GM19351 (cell line): ENCODE results near the gene ITGA7.

Experiments
- ATAC-seq: cut with Tn5 transposase; IDR thresholded peaks from one replicate; pipeline ENCODE4 v1.9.1; 2021; ENCODE audit warnings: mild to moderate bottlenecking, moderate library complexity; ENCODE audit not compliant: unreplicated experiment

Gene ITGA7

DNA sequence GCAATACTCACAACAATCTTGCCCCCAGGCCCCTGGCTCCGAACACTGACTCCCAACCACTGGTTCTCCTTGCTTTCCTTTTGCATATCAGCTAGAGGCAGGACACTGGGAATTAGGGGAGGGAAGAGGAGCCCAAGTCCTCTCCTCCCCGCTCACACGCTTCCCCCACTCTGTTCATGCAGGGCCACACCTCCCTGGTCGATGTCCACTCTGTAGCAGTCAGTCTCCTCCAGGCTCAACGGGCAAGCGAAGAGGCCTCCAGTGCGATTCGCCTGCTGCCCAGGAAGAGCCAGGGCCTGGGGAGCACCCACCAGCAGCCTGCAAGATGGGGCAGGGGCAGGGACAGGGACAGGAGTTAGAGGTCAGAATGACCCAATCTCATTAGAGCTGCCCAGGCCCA is 4.8 kb downstream of the ITGA7 start:
- ATAC-seq, result no peak

DNA sequence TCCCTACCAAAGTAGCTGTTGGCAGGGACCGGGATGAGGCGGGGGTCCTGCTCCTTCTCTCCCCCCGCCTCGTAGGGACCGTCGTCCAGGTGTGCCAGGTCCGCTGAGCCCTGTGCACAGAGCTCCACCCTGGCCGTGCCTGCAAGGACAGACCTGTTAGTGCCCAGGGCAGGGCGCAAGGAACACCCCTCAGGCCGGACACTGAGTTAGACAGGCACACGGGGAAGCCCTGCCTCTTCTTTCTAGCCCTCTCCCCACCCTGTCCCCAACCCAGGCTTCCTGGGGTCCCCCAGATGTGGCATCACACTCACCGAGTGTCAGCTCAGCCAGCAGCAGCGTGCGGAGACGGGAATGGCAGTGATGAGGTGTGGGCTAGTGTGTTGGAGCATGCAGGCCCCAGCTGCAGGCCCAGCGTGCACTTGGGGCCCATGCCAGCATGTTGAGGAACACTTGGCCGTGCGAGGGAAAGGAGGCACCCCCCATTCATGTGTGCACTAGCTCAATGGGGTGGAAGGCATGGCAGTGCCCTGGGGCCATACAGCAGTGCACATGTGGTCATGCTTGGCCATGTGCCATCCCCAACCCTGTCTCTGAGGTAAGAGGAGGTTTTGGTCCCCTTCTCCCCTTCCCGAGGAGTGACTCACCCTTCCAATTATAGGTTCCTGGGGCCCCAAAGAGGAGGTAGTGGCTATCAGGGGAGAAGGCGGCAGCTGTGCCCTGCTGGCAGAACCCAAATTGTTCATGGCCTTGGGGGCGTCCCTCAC is 7.3 kb downstream of the ITGA7 start:
- ATAC-seq, result no peak

DNA sequence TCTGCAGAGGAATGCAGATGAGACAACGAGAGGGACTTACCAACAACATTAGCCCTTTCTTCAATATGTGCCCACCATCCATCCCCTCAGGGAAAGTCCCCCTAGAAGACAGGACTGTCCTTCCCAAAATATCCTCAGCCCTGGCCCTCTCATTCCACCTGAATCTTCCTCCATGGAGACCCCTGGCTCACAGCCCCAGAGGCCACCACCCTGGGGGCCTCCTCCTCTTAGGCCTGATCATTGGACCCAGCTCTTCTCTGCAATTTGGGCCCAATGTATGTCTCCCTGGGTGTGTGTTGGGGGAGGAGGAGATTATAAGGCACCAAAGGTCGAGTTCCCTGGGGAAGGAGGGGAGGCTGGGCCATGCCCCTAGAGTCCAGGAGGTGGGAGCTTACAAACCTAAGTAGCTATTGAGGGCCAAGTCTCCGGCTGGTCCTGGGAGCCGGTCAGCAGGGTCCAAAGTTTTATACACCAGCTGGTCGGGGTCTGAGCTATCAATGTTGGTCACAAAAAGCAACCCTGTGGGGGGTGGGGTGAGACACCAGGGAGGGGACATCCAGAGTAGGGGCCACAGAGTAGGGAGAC is 8.1 kb downstream of the ITGA7 start:
- ATAC-seq, result no peak

DNA sequence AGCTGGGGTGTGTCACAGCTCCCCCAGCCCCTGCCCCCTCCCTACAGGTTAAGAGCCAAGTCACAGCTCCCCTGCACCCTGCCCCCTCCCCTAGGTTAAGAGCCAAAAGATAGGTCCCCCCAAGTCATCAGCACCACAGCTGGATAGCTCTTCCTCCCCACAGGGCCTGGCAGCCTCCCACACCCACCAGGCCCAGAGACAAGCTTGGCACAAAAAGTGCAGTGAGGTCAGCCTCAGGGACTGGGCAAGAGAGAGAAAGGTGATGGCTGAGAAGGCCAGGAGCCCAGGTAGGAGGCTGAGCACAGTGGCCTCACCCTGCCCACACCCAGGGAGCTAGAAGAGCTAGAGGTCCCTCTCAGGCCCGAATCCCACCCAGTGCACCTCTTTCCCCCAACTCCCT is 8.7 kb downstream of the ITGA7 start:
- no peak for ATAC-seq

DNA sequence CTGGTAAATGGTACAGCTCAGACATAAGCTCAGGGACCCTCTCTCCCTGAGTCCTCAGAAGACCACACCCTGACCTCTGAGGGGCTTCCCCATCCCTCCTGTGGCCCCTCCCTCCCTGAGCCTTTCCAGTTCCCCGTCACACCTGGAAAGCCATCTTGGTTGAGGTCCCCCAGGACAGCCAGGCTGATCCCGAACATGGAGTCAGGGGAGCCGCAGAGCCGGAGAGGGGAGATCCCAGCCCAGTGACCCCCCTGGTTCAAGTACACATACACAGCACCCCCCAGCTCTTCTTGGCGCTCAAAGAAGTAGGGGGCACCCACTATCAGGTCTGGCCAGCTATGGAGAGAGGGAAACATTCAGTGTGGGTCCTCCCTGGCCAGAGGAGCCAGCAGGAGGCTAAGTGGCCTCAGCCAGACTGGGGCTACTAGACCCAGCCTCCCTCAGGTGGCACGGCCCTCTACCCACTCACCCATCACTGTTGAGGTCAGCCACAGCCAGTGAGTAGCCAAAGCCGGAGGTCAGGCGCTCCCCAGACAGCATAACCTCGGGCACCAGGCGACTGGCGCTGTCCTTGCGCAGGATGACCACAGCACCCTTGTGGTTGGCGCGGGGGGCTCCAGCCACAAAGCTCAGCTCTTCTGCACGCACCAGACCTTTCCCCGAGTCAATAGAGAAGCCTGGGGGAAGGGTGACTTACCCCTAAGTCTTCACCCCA is 9.3 kb downstream of the ITGA7 start:
- no peak for ATAC-seq

DNA sequence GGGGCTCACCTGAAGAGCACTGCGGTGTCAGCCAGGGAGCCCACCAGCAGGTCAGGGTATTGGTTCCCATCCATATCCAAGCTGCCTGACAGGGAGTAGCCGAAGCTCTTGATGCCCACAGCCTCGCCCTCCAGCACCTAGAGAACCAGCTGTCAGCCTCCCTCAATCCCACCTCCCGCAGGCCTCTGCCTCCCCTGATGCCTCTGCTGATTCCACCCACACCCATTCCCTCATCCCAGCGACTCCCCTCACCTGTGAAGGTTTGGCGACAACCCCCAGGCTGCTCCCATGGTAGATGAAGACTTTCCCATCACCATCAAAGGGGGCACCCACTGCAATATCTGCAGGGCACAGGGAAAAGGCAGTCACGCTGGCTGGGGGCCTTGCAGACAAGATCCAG is 10.0 kb downstream of the ITGA7 start:
- no peak for ATAC-seq

DNA sequence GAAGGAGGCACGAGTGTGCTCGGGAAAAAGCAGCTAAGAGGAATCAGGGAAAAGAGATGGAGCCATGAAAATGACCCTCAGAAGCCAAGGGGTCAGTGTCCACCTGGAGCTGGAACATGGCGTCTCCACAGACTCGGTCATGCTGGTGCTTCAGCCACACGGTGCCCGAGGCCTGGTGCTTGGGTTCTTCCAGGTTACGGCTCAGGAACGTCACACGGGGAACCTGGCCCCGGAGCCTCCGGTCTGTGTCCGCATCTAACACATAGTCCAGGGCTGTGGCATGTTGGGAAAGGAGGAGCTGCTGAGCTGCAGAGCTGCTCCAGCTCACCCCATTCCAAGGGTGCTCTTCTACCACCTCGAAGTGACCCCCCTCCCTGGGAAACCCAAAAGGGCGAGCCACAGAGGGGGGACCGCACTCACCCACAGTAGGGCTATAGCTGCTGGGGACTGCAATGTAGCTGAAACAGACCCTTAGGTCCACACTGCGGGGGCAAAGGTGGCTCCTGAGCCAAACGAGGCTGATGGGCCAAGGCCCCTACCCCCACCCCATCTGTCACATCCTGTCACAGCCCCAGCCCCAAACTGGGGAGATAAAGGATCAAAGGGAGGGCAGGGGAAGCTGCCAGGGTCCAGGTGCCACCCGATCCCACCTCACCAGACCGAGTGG is 10.8 kb downstream of the ITGA7 start:
- ATAC-seq, result no peak

DNA sequence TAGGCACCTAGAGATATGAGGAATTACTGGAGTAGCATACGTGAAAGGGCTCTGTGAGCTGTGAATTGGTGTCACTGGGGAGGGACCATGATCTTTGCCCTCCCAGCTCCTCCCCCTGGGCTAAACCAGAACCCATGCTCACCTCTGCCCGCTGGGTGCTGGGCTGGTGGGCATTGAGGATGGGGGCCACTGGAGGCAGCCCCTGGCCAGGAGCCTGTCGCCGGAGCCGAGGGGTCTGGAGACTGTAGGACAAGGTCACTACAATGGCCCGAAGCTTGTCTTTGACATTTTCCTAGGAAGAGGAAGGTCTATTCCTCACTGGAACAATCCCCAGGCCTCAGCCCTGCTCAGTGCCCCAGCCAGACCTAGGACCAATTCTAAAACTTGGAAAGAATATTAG is 11.6 kb downstream of the ITGA7 start:
- ATAC-seq, result no peak

DNA sequence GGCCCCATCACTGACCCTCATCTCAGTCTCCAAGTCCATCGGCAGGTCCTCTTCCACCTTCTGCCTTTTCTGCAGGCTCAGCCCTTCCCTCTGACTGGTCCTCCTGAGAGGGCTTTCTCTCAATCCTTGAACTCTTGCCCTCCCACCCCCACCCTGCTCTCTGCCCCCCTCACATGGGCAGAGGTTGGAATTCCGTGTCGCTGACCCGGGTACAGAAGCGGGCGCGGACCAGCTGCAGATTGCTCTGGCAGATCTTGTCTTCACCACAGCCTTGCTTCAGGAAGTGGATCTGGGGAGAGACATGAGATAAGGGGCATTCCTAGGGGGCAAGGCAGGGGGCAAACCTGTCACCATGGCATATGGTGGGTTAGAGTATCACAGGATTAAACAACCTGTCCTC is 12.4 kb downstream of the ITGA7 start:
- ATAC-seq, result no peak

DNA sequence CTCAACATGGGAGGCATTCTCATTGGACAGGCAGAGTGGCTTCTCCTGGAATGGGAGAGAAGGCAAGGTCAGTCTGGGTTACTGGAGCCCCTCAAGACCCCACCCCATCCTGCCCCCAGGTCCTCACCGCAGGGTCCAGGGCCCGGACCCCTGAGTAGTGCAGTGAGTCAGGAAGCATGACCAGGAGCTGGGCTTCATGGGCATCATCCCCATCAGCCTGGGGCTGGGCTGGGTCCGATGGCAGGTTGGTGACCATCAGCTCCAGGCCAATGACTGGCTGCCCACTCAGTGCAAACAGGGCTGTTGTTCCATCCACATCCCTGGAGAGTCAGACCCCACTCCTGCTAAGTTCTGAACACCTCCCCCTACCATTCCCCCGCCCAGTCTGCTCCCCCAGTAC is 13.1 kb downstream of the ITGA7 start:
- no peak for ATAC-seq

DNA sequence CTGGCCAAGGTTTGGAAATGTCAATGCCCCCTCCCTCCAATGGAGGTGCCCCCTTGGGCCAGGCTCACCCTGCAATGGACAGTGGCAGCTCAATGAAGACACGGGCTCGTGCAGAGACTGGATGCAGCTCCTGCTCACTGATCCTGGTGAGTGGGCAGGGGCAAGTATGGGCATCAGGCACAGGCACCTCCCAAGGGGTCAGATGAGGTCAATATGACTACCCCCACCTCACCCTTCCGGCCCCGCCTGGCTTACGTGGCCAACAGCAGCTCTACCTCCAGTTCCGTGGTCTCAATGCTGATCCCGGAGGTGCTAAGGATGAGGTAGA is 13.6 kb downstream of the ITGA7 start:
- no peak for ATAC-seq

DNA sequence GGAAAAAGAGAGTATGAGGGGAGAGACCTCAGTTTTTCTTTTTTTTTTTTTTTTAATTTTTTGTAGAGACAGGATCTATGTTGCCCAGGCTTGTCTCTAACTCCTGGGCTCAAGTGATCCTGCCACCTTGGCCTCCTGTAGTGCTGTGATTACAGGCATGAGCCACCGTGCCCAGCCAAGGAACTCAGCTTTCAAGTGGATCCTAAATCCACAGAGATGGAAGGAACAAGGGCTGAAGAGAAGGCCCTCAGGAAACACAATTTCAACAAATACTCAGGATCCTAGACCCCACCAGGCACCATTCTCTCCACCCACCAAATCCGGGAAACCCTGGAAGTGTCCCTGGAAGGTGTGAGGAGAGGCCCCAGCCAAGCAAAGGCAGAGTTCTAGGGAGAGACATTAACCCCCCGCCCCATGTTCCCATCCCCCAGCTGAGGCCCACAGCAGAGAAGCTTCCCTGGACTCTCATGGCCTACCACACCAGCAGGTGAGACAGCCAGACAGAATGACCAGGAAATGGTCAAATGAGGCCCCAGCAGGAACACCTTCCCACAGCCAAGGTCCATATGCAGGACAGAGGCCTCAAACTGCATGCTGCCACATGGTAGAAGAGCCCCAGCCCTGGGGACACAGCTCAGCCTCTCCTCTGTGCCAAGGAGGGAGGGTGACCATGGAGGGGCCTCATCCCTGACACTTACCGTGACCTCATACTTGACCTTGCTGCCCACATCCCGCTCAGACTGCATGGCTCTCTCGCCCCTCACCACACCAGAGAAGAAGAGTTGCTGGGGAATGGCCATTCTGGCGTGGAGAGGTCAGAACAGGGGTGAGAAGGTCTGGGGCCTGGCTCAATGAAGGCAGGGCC is 14.1 kb downstream of the ITGA7 start:
- no peak for ATAC-seq

DNA sequence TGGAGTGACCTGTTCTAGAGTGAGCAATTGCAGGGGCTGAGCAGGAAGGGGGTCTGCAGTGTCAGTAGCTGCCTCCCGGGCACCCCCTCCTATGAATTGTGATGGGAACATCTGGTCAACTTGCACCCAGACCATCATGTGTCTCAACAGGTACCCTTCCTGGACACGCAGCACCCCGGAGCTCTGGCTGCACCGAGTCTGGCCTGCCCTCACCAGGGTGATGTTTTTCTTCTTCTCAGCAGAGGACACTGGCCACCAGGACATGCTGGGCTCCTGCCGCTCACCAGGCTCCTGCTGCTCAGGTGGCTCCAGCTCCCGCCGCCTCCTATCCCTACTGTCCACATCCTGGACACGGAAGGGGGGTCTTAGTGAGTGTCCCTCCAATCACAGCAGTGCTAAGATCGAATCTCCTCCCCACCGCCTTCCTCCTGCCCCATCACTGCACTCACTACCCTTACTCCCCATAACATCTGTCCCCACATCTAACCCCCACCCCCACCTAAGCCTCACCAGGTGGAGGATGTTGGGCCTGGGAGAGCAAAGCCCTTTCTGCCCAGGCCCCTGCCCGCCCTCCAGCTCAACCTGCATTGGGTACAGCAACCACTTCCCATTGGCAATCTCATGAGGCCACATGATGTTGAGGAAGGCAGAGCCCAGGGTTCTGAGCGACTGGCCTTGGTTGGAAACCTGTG is 14.9 kb downstream of the ITGA7 start:
- ATAC-seq, result no peak

DNA sequence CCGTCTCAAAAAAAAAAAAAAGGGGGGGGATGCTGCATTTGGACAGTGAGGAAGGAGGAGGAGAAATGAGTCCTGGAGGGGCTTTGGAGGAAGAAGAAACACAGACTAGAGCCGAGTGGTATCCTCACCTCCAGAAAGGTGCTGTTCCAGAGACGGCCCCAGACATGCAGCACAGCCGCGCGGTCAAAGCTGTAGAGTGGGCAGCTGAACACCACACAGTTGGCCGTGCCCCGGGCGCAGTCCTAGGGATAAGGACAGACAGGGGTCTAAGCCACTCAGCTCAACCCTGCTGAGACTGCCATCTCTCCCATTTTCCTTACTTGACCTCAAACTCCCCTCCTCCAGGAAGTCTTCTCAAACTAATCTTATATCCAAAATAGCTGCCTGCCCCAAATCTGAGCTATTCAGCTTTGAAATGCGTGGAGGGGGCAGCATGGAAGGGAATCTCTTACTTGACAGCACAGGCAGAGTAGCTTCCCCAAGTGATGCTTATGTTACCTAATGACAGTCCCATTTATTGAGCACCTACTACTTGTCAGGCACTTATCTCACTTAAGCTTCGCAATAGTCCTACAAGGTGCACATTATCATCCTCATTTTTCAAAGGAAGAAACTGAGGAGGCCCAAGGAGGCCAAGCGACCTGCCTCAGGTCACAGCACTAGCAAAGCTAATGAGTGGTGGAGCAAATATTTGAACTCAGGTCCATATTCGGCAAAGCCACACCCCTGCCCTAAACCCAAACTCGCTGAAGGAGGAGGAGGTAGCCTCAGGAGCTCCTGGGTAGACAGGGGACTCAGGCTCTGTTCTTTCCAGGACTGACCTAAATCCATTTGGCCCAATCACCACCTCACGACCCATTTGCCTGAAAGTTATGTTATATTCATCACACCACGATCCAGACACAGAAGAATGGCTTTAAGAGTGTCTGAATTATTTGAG is 18.7 kb downstream of the ITGA7 start:
- no peak for ATAC-seq

DNA sequence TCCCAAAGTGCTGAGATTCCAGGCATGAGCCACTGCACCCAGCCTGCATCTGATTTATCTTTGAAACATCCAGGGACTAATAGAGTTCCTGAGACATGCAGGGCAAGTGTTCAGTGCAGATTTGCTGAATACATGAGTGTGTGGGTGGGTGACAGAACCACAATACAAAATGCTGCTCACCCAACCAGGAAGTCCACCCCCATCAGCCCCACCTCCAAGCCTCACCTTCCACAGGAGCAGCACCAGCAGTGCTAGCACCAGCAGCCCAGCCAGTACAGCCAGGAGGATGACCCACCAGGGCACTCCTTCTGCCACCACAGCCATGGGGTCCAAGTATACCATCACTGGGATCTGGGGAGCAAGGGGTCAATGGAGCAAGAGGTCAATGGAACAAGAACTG is 20.0 kb downstream of the ITGA7 start:
- ATAC-seq, result peak; percentile 96

DNA sequence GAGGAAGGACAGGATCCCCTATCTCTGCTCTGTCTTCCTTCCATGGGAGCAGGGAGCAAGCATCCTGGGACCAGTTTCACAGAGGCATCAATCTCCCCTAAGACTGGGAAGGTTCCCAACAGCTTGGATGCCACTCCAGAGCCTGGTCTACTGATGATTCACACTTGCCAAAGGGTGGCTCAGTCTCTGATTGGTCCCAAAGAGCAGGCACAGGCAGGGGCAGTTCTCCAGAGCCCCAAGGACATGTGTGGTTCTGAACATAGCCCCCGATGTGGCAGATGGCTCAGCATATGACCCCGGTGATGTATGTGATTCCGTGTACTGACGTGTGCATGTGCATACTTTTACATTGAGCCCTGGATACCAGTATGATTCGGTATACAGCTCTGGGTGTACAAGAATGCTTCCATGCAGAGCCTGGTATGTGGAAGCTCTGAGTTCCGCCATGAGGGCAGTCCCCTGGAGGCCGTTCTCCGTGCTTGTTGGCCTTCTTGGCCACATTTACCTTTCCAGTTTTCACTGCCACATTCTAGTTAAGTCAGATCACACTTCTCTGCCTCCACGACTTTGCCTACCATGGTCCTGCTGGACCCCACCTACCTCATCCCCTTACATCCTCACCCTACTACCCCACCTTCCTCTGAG is 21.2 kb downstream of the ITGA7 start:
- ATAC-seq, result no peak

DNA sequence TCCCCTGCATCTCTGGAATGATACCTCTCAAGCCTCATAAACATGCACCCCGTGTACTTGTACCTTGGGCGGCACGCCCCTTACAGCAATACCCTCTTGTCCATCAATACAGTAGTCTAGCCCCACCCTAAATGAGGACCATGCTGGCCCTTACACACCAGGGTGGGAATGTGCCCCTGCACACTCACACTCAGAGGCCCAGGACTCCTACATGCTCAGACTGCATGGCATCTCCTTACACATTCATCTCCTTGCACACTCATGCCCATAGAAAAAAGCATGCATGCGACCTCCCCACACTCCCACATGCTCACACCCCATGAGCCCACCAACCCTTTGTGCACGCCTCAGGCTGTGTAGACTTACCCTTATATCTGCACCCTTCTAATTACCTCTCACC is 22.0 kb downstream of the ITGA7 start:
- no peak for ATAC-seq

DNA sequence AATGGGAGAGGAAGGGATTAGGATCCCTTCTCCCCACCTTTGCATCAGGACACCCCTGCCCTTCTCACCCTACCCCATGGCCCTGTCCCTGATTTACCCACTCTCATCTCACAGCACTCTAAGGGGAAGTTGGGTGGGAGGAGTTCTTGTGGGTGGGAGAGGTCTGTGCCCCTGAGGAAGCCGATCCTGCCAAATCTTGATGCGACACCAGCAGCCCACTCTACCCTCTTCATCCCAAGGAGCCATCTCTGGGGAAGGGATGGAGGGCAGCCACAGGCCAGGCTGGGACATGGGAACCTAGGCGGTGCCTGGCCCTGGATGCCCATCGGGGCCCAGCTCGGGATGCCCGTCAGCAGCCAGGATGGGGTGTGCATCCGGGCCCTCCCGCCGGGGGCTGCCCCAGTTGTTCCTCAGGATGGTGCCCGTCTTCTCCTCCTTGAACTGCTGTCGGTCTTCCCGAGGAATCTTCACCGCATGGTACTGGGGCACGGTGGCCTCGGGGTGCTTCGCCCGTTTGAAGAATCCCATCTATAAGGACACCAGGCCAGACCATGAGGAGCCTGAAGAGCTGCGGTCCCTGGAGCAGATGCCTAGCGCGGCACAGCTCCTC is 22.8 kb downstream of the ITGA7 start:
- ATAC-seq, result no peak
